HepG2 (cell line): ENCODE data around the gene STON1.

Experiments
- CHD4 ChIP-seq: fragments of 200-600 bp; sonication (generic); IDR thresholded peaks from 2 replicates; pipeline ENCODE4 v1.7.0; 2017; ENCODE audit warnings: mild to moderate bottlenecking, low read length, borderline replicate concordance
- CREM ChIP-seq, 2 experiments: sonication (generic) in 1 of 2; formaldehyde crosslinking in 1 of 2; IDR thresholded peaks; 2 replicates each; pipeline versions ENCODE4 v1.4.0 to v1.6.1; 2016 to 2020; ENCODE audit warnings: antibody characterized with exemption in 1 of 2, mild to moderate bottlenecking in 1 of 2, missing genetic modification reagents in 1 of 2
- CTCF ChIP-seq: sonication (generic); formaldehyde crosslinking; IDR thresholded peaks from 2 replicates; pipeline ENCODE4 v1.5.0; 2020; ENCODE audit warnings: mild to moderate bottlenecking, missing genetic modification reagents, moderate library complexity
- FOXJ3 ChIP-seq: sonication (generic); formaldehyde crosslinking; IDR thresholded peaks from 2 replicates; pipeline ENCODE4 v1.4.0; 2020; ENCODE audit warnings: missing genetic modification reagents, mild to moderate bottlenecking, borderline replicate concordance
- HDAC2 ChIP-seq: sonication (generic); formaldehyde crosslinking; IDR thresholded peaks from 2 replicates; pipeline ENCODE4 v1.4.0; 2020; ENCODE audit warnings: missing genetic modification reagents
- KLF16 ChIP-seq, 2 experiments: sonication (generic) in 1 of 2; formaldehyde crosslinking in 1 of 2; IDR thresholded peaks; 2 replicates each; pipeline versions ENCODE4 v1.6.1 to v1.8.0; 2016 to 2023; ENCODE audit warnings: missing genetic modification reagents in 2 of 2, missing compliant biosample characterization in 1 of 2
- ZNF274 ChIP-seq: sonication (generic); formaldehyde crosslinking; IDR thresholded peaks from 2 replicates; pipeline ENCODE4 v1.5.1; 2020; ENCODE audit warnings: mild to moderate bottlenecking, missing genetic modification reagents
- ZXDC ChIP-seq: sonication (generic); formaldehyde crosslinking; IDR thresholded peaks from 2 replicates; pipeline ENCODE4 v1.5.0; 2020; ENCODE audit warnings: mild to moderate bottlenecking, missing genetic modification reagents
- TF ChIP-seq, protein P1 (sequence below): sonication (generic); formaldehyde crosslinking; IDR thresholded peaks from 2 replicates; pipeline ENCODE4 v1.5.0; 2020; ENCODE audit warnings: missing genetic modification reagents

DNA sequence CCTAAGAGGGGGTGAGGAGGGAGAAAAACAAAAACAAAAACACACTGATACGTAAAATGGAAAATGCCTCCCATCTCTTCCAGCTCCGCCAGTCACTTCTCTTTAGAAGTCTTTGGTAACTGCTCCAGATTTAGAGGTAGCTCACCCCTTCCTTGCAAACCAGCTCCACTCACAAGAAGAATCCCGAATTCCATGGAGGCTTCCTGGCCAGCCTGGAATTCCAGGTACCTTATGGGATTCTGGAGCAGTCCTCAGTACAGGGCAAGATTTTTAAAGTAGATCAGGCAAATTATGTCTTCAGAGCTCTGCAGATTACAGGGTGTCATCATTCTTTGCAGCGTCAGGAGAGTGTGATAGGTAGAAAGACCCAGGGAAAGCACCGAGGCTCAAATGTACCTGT lies 4.8 kb downstream of the STON1 start:
- TF ChIP-seq, protein P1, sequence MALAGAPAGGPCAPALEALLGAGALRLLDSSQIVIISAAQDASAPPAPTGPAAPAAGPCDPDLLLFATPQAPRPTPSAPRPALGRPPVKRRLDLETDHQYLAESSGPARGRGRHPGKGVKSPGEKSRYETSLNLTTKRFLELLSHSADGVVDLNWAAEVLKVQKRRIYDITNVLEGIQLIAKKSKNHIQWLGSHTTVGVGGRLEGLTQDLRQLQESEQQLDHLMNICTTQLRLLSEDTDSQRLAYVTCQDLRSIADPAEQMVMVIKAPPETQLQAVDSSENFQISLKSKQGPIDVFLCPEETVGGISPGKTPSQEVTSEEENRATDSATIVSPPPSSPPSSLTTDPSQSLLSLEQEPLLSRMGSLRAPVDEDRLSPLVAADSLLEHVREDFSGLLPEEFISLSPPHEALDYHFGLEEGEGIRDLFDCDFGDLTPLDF = no peak
- TF ChIP-seq HDAC2 (CRISPR knock-in tag) (no peak), FOXJ3 (CRISPR knock-in tag) (no peak), KLF16 (CRISPR knock-in tag; IDR thresholded peaks at IDR 0.05) (no peak), ZXDC (CRISPR knock-in tag) (no peak), CTCF (no peak), CREM (IDR thresholded peaks at IDR 0.05) (no peak), CREM (CRISPR knock-in tag; IDR thresholded peaks at IDR 0.05) (no peak), CHD4 (no peak), ZNF274 (CRISPR knock-in tag) (no peak)
